ENCODE results near the gene PLEKHD1.

- TF ChIP-seq CTCF (IDR thresholded peaks at IDR 0.05; ENCODE audit: low read depth, low read length, missing input control): no peak
- TF ChIP-seq, protein P1, sequence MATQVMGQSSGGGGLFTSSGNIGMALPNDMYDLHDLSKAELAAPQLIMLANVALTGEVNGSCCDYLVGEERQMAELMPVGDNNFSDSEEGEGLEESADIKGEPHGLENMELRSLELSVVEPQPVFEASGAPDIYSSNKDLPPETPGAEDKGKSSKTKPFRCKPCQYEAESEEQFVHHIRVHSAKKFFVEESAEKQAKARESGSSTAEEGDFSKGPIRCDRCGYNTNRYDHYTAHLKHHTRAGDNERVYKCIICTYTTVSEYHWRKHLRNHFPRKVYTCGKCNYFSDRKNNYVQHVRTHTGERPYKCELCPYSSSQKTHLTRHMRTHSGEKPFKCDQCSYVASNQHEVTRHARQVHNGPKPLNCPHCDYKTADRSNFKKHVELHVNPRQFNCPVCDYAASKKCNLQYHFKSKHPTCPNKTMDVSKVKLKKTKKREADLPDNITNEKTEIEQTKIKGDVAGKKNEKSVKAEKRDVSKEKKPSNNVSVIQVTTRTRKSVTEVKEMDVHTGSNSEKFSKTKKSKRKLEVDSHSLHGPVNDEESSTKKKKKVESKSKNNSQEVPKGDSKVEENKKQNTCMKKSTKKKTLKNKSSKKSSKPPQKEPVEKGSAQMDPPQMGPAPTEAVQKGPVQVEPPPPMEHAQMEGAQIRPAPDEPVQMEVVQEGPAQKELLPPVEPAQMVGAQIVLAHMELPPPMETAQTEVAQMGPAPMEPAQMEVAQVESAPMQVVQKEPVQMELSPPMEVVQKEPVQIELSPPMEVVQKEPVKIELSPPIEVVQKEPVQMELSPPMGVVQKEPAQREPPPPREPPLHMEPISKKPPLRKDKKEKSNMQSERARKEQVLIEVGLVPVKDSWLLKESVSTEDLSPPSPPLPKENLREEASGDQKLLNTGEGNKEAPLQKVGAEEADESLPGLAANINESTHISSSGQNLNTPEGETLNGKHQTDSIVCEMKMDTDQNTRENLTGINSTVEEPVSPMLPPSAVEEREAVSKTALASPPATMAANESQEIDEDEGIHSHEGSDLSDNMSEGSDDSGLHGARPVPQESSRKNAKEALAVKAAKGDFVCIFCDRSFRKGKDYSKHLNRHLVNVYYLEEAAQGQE (IDR thresholded peaks at IDR 0.05): no peak
- no peak for TF ChIP-seq MAX (IDR thresholded peaks at IDR 0.05)
- no peak for TF ChIP-seq TAF1 (conservative IDR thresholded peaks at IDR 0.05)
- no peak for TF ChIP-seq RAD21 (IDR thresholded peaks at IDR 0.05)
- no peak for TF ChIP-seq ZBTB33 (IDR thresholded peaks at IDR 0.05)
- no peak for TF ChIP-seq YY1 (IDR thresholded peaks at IDR 0.05)
- TF ChIP-seq ATF3 (IDR thresholded peaks at IDR 0.05): no peak
- peak in 1 of 2 donors; percentile 42 for TF ChIP-seq JUND (IDR thresholded peaks at IDR 0.05)
- no peak for TF ChIP-seq HNF4G (IDR thresholded peaks at IDR 0.05)
Observed at GRCh38 chr14:69543341-69544115, 59.0 kb downstream of the PLEKHD1 start.

Measured in liver (tissue), 3 donors.